SK-N-SH (cell line): ENCODE measurements around the gene TSGA10IP. TPM values are rescaled to one million over a fixed set of nuclear protein-coding genes. Genes with fewer than 3 reads are reported as not detected.

Experiments
- CTCF ChIA-PET: fragments of 300-600, 350-600 bp; formaldehyde crosslinking; extraction: SDS; loops from one replicate; lab custom pipeline; 2021; lab: Yijun Ruan, JAX
- POLR2A ChIA-PET: fragments of 350-600 bp; sonication (Branson Sonifier 250); formaldehyde crosslinking; extraction: SDS; loops from one replicate; lab custom pipeline; 2020; ENCODE audit warnings: antibody characterized with exemption, inconsistent platforms; lab: Yijun Ruan, JAX
- DNase-seq: peaks from one replicate; pipeline ENCODE4 v3.0.0; 2012
- H2AFZ ChIP-seq: fragments of 200-600 bp; sonication (generic); 2 replicates; pipeline ENCODE4 v1.8.1; 2016; ENCODE audit warnings: antibody characterized with exemption, mild to moderate bottlenecking, low read depth
- H3F3A ChIP-seq: fragments of 200-600 bp; sonication (generic); replicated peaks from 2 replicates; pipeline ENCODE3; 2016; ENCODE audit warnings: antibody characterized with exemption, mild to moderate bottlenecking; ENCODE audit not compliant: insufficient read depth
- H3K27ac ChIP-seq, 2 experiments: fragments of 200-500 bp in 1 of 2; fragments of 200-600 bp in 1 of 2; sonication (Bioruptor generic) in 1 of 2; sonication (generic), shearing (Covaris generic) in 1 of 2; 2 replicates each; pipeline versions ENCODE4 v1.5.1 to v1.6.1; 2014 to 2016; ENCODE audit warnings: low read depth in 2 of 2, inconsistent platforms in 1 of 2, low read length in 1 of 2, mild to moderate bottlenecking in 1 of 2, mixed read lengths in 1 of 2
- H3K27me3 ChIP-seq: fragments of 200-600 bp; sonication (generic), shearing (Covaris generic); 2 replicates; pipeline ENCODE4 v1.6.1; 2016; ENCODE audit warnings: mixed run types; ENCODE audit not compliant: insufficient read depth
- H3K36me3 ChIP-seq, 2 experiments: fragments of 200-500 bp in 1 of 2; fragments of 200-600 bp in 1 of 2; sonication (Bioruptor generic) in 1 of 2; sonication (generic) in 1 of 2; replicated peaks in 1 of 2; 2 replicates each; pipeline versions ENCODE3 to v1.5.1; 2014 to 2016; ENCODE audit warnings: low read length in 1 of 2, mild to moderate bottlenecking in 1 of 2; ENCODE audit not compliant: insufficient read depth in 2 of 2, control insufficient read depth in 1 of 2
- H3K4me1 ChIP-seq, 2 experiments: fragments of 200-500 bp in 1 of 2; fragments of 200-600 bp in 1 of 2; sonication (Bioruptor generic) in 1 of 2; sonication (generic), shearing (Covaris generic) in 1 of 2; 2 replicates each; pipeline versions ENCODE4 v1.5.1 to v1.6.1; 2014 to 2016; ENCODE audit warnings: low read depth in 1 of 2, low read length in 1 of 2, mixed run types in 1 of 2; ENCODE audit not compliant: insufficient read depth in 2 of 2, control insufficient read depth in 1 of 2
- H3K4me2 ChIP-seq: fragments of 200-600 bp; sonication (generic), shearing (Covaris generic); 2 replicates; pipeline ENCODE4 v1.6.1; 2017; ENCODE audit warnings: mixed run types
- H3K4me3 ChIP-seq, 2 experiments: fragments of 200-500 bp in 1 of 2; fragments of 200-600 bp in 1 of 2; sonication (Bioruptor generic) in 1 of 2; sonication (generic), shearing (Covaris generic) in 1 of 2; 2 replicates each; pipeline versions ENCODE4 v1.5.1 to v1.8.1; 2014 to 2016; ENCODE audit warnings: low read depth in 2 of 2, inconsistent platforms in 1 of 2, low read length in 1 of 2, mild to moderate bottlenecking in 1 of 2, mixed read lengths in 1 of 2, moderate library complexity in 1 of 2
- H3K79me2 ChIP-seq: fragments of 200-600 bp; sonication (generic); 2 replicates; pipeline ENCODE4 v1.8.1; 2017; ENCODE audit warnings: mild to moderate bottlenecking; ENCODE audit not compliant: insufficient read depth
- H3K9ac ChIP-seq: fragments of 200-600 bp; sonication (generic); 2 replicates; pipeline ENCODE4 v1.6.1; 2017; ENCODE audit warnings: mixed run types
- H3K9me2 ChIP-seq: fragments of 200-600 bp; sonication (generic); 2 replicates; pipeline ENCODE4 v1.6.1; 2017; ENCODE audit warnings: mixed run types
- H3K9me3 ChIP-seq: fragments of 200-600 bp; sonication (generic); 2 replicates; pipeline ENCODE4 v1.6.1; 2017; ENCODE audit warnings: mixed run types, mild to moderate bottlenecking, moderate library complexity
- H4K20me1 ChIP-seq: fragments of 200-600 bp; sonication (generic); 2 replicates; pipeline ENCODE4 v1.6.1; 2017; ENCODE audit warnings: mild to moderate bottlenecking, mixed run types; ENCODE audit not compliant: insufficient read depth
- CHD2 ChIP-seq: fragments of 150-350 bp; IDR thresholded peaks from 2 replicates; pipeline ENCODE4 v1.6.1; 2018; ENCODE audit warnings: low read length; ENCODE audit not compliant: partially characterized antibody
- FOXJ3 ChIP-seq: sonication (generic); formaldehyde crosslinking; IDR thresholded peaks from 2 replicates; pipeline ENCODE4 v1.5.1; 2020; ENCODE audit warnings: mild to moderate bottlenecking, missing genetic modification reagents
- GABPA ChIP-seq: IDR thresholded peaks from 2 replicates; pipeline ENCODE4 v1.4.0; 2012; ENCODE audit warnings: low read depth, mild to moderate bottlenecking
- JUND ChIP-seq: IDR thresholded peaks from 2 replicates; pipeline ENCODE4 v1.4.0; 2012
- MEF2A ChIP-seq: IDR thresholded peaks from 2 replicates; pipeline ENCODE4 v1.4.0; 2012; ENCODE audit warnings: low read depth, borderline replicate concordance
- NRF1 ChIP-seq: IDR thresholded peaks from 2 replicates; pipeline ENCODE4 v1.6.1; 2012; ENCODE audit warnings: low read depth, mild to moderate bottlenecking, low read length
- POLR2AphosphoS5 ChIP-seq: IDR thresholded peaks from 2 replicates; pipeline ENCODE4 v1.6.1; 2012; ENCODE audit warnings: low read depth, low read length
- RCOR1 ChIP-seq: fragments of 150-350 bp; IDR thresholded peaks from 2 replicates; pipeline ENCODE4 v1.6.1; 2017; ENCODE audit warnings: antibody characterized with exemption, low read length
- RXRA ChIP-seq: IDR thresholded peaks from 2 replicates; pipeline ENCODE4 v1.4.0; 2012; ENCODE audit warnings: low read depth, mild to moderate bottlenecking, borderline replicate concordance
- TAF1 ChIP-seq: IDR thresholded peaks from 2 replicates; pipeline ENCODE4 v1.6.1; 2012; ENCODE audit warnings: low read depth, mild to moderate bottlenecking, low read length, moderate library complexity, borderline replicate concordance
- WGBS: methylation state at CpG from one replicate; pipeline ENCODE4 v1.1.6; 2017; ENCODE audit warnings: low lambda C conversion rate; 5-methylcytosine and 5-hydroxymethylcytosine counted together
- polyA plus RNA-seq, 3 experiments: library from polyadenylated mRNA; depleted of rRNA; stranded (reverse); fragments of >200 nt; gene quantifications; 2 replicates each; pipeline ENCODE4 v1.2.3, GENCODE V29; 2012
- TF ChIP-seq, protein P1 (sequence below): fragments of 150-350 bp; IDR thresholded peaks from 2 replicates; pipeline ENCODE4 v1.6.1; 2017; ENCODE audit warnings: antibody characterized with exemption, low read length, low read depth, borderline replicate concordance
- TF ChIP-seq, protein P2 (sequence below): IDR thresholded peaks from 2 replicates; pipeline ENCODE4 v1.6.1; 2012; ENCODE audit warnings: mild to moderate bottlenecking, low read depth, low read length, moderate library complexity
- TF ChIP-seq, protein P3 (sequence below): IDR thresholded peaks from 2 replicates; pipeline ENCODE4 v1.4.0; 2012; ENCODE audit warnings: low read depth, borderline replicate concordance

The TSGA10IP gene
- polyA plus RNA-seq, 1 of the 3 experiments (the other 2 are of a cell fraction) = not detected

DNA sequence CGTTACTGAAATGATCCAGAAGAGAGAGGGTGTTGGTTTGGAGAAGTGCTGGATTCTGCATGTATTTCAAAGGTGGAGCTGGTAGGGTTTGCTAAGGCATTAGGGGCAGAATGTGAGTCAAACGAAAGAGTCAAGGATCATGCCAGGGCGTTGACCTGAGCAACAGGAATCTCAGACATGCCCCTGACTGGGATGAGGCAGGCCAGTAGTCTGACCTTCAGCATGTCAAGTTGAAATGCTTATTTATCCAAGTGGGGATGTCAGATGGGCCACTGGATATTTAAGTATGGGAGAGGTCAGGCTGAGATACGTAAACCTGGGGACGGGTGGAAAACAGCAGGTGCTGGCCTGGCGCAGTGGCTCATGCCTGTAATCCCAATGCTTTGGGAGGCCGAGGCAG lies 2.7 kb upstream of the TSGA10IP start (continued):
- TF ChIP-seq, protein P1, sequence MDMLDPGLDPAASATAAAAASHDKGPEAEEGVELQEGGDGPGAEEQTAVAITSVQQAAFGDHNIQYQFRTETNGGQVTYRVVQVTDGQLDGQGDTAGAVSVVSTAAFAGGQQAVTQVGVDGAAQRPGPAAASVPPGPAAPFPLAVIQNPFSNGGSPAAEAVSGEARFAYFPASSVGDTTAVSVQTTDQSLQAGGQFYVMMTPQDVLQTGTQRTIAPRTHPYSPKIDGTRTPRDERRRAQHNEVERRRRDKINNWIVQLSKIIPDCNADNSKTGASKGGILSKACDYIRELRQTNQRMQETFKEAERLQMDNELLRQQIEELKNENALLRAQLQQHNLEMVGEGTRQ = no peak
- TF ChIP-seq, all 33 proteins: peak for 0

DNA sequence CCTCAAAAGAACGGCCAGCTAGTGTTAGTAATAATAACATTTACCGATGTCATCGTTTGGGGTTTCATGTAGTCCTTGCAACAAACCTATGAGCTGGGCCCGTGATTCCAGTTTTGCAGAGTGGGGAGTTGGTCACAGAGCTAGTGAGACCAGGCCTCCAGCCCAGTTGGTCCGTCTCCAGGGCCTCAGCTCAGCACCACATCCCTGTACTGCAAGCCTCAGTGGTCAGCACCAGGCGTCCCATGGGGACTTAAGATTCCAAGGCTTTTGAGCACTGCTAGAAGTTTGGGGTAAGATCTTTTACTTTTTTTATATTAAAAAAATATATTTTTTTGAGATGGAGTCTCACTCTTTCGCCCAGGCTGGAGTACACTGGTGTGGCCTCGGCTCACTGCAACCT lies 1.1 kb upstream of the TSGA10IP start:
- Histone ChIP-seq H2AFZ (no peak overlapping the region), H3K4me2 (no peak overlapping the region), H3K9me3 (no peaks in the 10 kb centered on the region), H3K27ac (no peak overlapping the region)
- POLR2A ChIA-PET = no interaction called here
- WGBS = 89% methylated on average over 7 of the region's 8 CpGs
- TF ChIP-seq, protein P2, sequence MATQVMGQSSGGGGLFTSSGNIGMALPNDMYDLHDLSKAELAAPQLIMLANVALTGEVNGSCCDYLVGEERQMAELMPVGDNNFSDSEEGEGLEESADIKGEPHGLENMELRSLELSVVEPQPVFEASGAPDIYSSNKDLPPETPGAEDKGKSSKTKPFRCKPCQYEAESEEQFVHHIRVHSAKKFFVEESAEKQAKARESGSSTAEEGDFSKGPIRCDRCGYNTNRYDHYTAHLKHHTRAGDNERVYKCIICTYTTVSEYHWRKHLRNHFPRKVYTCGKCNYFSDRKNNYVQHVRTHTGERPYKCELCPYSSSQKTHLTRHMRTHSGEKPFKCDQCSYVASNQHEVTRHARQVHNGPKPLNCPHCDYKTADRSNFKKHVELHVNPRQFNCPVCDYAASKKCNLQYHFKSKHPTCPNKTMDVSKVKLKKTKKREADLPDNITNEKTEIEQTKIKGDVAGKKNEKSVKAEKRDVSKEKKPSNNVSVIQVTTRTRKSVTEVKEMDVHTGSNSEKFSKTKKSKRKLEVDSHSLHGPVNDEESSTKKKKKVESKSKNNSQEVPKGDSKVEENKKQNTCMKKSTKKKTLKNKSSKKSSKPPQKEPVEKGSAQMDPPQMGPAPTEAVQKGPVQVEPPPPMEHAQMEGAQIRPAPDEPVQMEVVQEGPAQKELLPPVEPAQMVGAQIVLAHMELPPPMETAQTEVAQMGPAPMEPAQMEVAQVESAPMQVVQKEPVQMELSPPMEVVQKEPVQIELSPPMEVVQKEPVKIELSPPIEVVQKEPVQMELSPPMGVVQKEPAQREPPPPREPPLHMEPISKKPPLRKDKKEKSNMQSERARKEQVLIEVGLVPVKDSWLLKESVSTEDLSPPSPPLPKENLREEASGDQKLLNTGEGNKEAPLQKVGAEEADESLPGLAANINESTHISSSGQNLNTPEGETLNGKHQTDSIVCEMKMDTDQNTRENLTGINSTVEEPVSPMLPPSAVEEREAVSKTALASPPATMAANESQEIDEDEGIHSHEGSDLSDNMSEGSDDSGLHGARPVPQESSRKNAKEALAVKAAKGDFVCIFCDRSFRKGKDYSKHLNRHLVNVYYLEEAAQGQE = no peak
- TF ChIP-seq JUND (no peak), MEF2A (no peak), RXRA (no peak), NRF1 (no peak), RCOR1 (no peak), CHD2 (no peak), GABPA (no peak), POLR2AphosphoS5 (no peak), TAF1 (no peak), FOXJ3 (CRISPR knock-in tag) (no peak)
- TF ChIP-seq, protein P1 = no peak
- TF ChIP-seq, protein P3, sequence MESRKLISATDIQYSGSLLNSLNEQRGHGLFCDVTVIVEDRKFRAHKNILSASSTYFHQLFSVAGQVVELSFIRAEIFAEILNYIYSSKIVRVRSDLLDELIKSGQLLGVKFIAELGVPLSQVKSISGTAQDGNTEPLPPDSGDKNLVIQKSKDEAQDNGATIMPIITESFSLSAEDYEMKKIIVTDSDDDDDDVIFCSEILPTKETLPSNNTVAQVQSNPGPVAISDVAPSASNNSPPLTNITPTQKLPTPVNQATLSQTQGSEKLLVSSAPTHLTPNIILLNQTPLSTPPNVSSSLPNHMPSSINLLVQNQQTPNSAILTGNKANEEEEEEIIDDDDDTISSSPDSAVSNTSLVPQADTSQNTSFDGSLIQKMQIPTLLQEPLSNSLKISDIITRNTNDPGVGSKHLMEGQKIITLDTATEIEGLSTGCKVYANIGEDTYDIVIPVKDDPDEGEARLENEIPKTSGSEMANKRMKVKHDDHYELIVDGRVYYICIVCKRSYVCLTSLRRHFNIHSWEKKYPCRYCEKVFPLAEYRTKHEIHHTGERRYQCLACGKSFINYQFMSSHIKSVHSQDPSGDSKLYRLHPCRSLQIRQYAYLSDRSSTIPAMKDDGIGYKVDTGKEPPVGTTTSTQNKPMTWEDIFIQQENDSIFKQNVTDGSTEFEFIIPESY = no peak
- TF ChIP-seq, all 33 proteins: peak for 0
- H3F3A ChIP-seq = peaks cover 12% of the 10 kb centered on the region
- H3K9ac ChIP-seq = no peak overlapping the region
- H3K9me2 ChIP-seq = no peaks in the 10 kb centered on the region
- no peak for DNase-seq
- no peaks in the 10 kb centered on the region for H3K36me3 ChIP-seq
- H3K79me2 ChIP-seq = no peaks in the 10 kb centered on the region
- CTCF ChIA-PET = interaction anchor here (1.0 to 1.4 kb wide), 2 partner anchors 56 to 124 kb away, joined by 3 to 6 read pairs; partner anchors contain the start of gene FIBP
- H4K20me1 ChIP-seq = no peaks in the 10 kb centered on the region
- peaks cover 0 to 12% of the 10 kb centered on the region in 2 experiments; a peak in 1 of 4 replicates for H3K4me1 ChIP-seq
- no peak overlapping the region for H3K4me3 ChIP-seq
- H3K27me3 ChIP-seq = no peaks in the 10 kb centered on the region
